OCI-LY1 (cell line): Measurements from ENCODE around the gene CELA2A.

Source experiments
- CTCF ChIP-seq: fragments of 200-600 bp; sonication (generic), shearing (Covaris generic); IDR thresholded peaks from 2 replicates; pipeline ENCODE4 v1.5.1; 2017; ENCODE audit warnings: mild to moderate bottlenecking, antibody characterized with exemption, low read length, moderate library complexity, mixed read lengths
- EZH2 ChIP-seq: fragments of 200-600 bp; sonication (generic), shearing (Covaris generic); IDR thresholded peaks from 2 replicates; pipeline ENCODE4 v1.8.0; 2017; ENCODE audit warnings: borderline replicate concordance, mixed run types, mild to moderate bottlenecking, antibody characterized with exemption, low read length, moderate library complexity, mixed read lengths

- TF ChIP-seq CTCF (no peak), EZH2 (no peak)
Observed at GRCh38 chr1:15440357-15440756, 16.2 kb upstream of the CELA2A start.
